ENCODE measurements around the gene COPS7A.

COPS7A gene

GRCh38 chr12:6779708-6780432 lies 56.0 kb downstream of the COPS7A start:
- DNase-seq (no peak), ATAC-seq (ENCODE audit: insufficient read depth, low read depth) (no peak)
- Histone ChIP-seq H3K36me3 (ENCODE audit: insufficient read depth, low read length) (no peaks in the 10 kb centered on the region), H3K4me2 (ENCODE audit: insufficient read depth, low read length) (no peak overlapping the region), H3K27ac (ENCODE audit: low read length) (no peak overlapping the region), H3K4me1 (ENCODE audit: insufficient read depth, low read length) (peaks cover 29% of the 10 kb centered on the region), H3K79me2 (ENCODE audit: insufficient read depth, low read length) (no peaks in the 10 kb centered on the region), H4K20me1 (ENCODE audit: insufficient read depth, low read length) (no peaks in the 10 kb centered on the region), H3K27me3 (ENCODE audit: insufficient read depth, low read length, poor library complexity) (peaks cover 5% of the 10 kb centered on the region), H3K9me3 (ENCODE audit: insufficient read depth, low read length, severe bottlenecking) (no peaks in the 10 kb centered on the region), H3K4me3 (ENCODE audit: low read depth in 1 of 2, low read length in 2 of 2) (no peak overlapping the region), H3K9ac (ENCODE audit: low read depth, low read length) (no peak overlapping the region), H2AFZ (ENCODE audit: low read depth, low read length) (no peak overlapping the region)
- no peak for TF ChIP-seq EZH2 (IDR thresholded peaks at IDR 0.05; ENCODE audit: borderline replicate concordance, low read depth, low read length, severe bottlenecking)
- no peak for TF ChIP-seq CTCF (IDR thresholded peaks at IDR 0.05; ENCODE audit: borderline replicate concordance, extremely low read depth, low read length, poor library complexity, severe bottlenecking)

GRCh38 chr12:6780573-6780972 lies 56.7 kb downstream of the COPS7A start:
- Histone ChIP-seq H3K9ac (ENCODE audit: low read depth, low read length) (no peak overlapping the region), H3K9me3 (ENCODE audit: insufficient read depth, low read length, severe bottlenecking) (no peaks in the 10 kb centered on the region), H3K79me2 (ENCODE audit: insufficient read depth, low read length) (no peaks in the 10 kb centered on the region), H3K36me3 (ENCODE audit: insufficient read depth, low read length) (no peaks in the 10 kb centered on the region), H4K20me1 (ENCODE audit: insufficient read depth, low read length) (no peaks in the 10 kb centered on the region), H3K27me3 (ENCODE audit: insufficient read depth, low read length, poor library complexity) (peaks cover 5% of the 10 kb centered on the region), H2AFZ (ENCODE audit: low read depth, low read length) (no peak overlapping the region), H3K4me3 (ENCODE audit: low read depth in 1 of 2, low read length in 2 of 2) (no peak overlapping the region), H3K4me1 (ENCODE audit: insufficient read depth, low read length) (peaks cover 29% of the 10 kb centered on the region), H3K4me2 (ENCODE audit: insufficient read depth, low read length) (no peak overlapping the region), H3K27ac (ENCODE audit: low read length) (no peak overlapping the region)
- TF ChIP-seq CTCF (IDR thresholded peaks at IDR 0.05; ENCODE audit: borderline replicate concordance, extremely low read depth, low read length, poor library complexity, severe bottlenecking) (no peak), EZH2 (IDR thresholded peaks at IDR 0.05; ENCODE audit: borderline replicate concordance, low read depth, low read length, severe bottlenecking) (no peak)
- ATAC-seq (ENCODE audit: insufficient read depth, low read depth), result no peak
- DNase-seq, result no peak

All from DND-41 (cell line).